ENCODE results near the gene BANK1. TPM values are rescaled to one million over a fixed set of nuclear protein-coding genes. Genes with fewer than 3 reads are reported as not detected.

BANK1 gene
- total and polyA plus RNA-seq, 10 of the 15 experiments (the other 5 are each of a cell fraction or from before 2014, with no cell fraction given), result 0.13 to 2.1 (median 0.42) TPM

- no peak overlapping the region for H3K4me3 ChIP-seq
- H3K4me1 ChIP-seq (ENCODE audit: control insufficient read depth, insufficient read depth, low read length), result no peaks in the 10 kb centered on the region
- POLR2A ChIA-PET, result interaction anchor here (0.6 kb wide), 1 partner anchor 1310 kb away, joined by 8 read pairs; no protein-coding TSS in a partner anchor
- FAIRE-seq (no peak), DNase-seq (ENCODE audit: low read depth, low spot score) (no peak), ATAC-seq (no peak)
- H3K9me3 ChIP-seq (replicated peaks; ENCODE audit: control insufficient read depth, insufficient read depth, low read length), result no peaks in the 10 kb centered on the region
- no peak overlapping the region for H2AFZ ChIP-seq (ENCODE audit: control insufficient read depth, low read depth, low read length)
- H3K9ac ChIP-seq (ENCODE audit: control insufficient read depth, insufficient read depth, low read length), result no peak overlapping the region
- H3K27me3 ChIP-seq (replicated peaks in 1 of 2; ENCODE audit: control insufficient read depth in 2 of 2, insufficient read depth in 2 of 2, low read length in 1 of 2), result no peaks in the 10 kb centered on the region
- H3K27ac ChIP-seq (ENCODE audit: control insufficient read depth, insufficient read depth), result no peak overlapping the region
- no peaks in the 10 kb centered on the region for H4K20me1 ChIP-seq (ENCODE audit: control insufficient read depth, insufficient read depth)
- 43% methylated on average over 2 of the region's 2 CpGs for WGBS (ENCODE audit: insufficient coverage, insufficient replicate concordance, low lambda C conversion rate, missing lambda C conversion rate)
- intact Hi-C loops (cut with micrococcal nuclease; ENCODE audit: unreplicated experiment) (no loop called here), in situ Hi-C loops (cut with MboI) (no loop called here)
- TF ChIP-seq, protein P1, sequence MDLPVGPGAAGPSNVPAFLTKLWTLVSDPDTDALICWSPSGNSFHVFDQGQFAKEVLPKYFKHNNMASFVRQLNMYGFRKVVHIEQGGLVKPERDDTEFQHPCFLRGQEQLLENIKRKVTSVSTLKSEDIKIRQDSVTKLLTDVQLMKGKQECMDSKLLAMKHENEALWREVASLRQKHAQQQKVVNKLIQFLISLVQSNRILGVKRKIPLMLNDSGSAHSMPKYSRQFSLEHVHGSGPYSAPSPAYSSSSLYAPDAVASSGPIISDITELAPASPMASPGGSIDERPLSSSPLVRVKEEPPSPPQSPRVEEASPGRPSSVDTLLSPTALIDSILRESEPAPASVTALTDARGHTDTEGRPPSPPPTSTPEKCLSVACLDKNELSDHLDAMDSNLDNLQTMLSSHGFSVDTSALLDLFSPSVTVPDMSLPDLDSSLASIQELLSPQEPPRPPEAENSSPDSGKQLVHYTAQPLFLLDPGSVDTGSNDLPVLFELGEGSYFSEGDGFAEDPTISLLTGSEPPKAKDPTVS (IDR thresholded peaks at IDR 0.05; ENCODE audit: low read depth, low read length), result no peak
- TF ChIP-seq STAT1 (conservative IDR thresholded peaks at IDR 0.05), result no peak
- TF ChIP-seq, protein P2, sequence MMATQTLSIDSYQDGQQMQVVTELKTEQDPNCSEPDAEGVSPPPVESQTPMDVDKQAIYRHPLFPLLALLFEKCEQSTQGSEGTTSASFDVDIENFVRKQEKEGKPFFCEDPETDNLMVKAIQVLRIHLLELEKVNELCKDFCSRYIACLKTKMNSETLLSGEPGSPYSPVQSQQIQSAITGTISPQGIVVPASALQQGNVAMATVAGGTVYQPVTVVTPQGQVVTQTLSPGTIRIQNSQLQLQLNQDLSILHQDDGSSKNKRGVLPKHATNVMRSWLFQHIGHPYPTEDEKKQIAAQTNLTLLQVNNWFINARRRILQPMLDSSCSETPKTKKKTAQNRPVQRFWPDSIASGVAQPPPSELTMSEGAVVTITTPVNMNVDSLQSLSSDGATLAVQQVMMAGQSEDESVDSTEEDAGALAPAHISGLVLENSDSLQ (IDR thresholded peaks at IDR 0.05), result no peak
- TF ChIP-seq YBX1 (IDR thresholded peaks at IDR 0.05), result no peak
- TF ChIP-seq RB1 (IDR thresholded peaks at IDR 0.05; ENCODE audit: borderline replicate concordance), result no peak
- no peak for TF ChIP-seq RFX5 (IDR thresholded peaks at IDR 0.05; ENCODE audit: low read depth, low read length)
- TF ChIP-seq GABPA (IDR thresholded peaks at IDR 0.05; ENCODE audit: low read depth), result no peak
- TF ChIP-seq TCF7 (IDR thresholded peaks at IDR 0.05; ENCODE audit: borderline replicate concordance), result no peak
- no peak for TF ChIP-seq RELA (IDR thresholded peaks at IDR 0.05; ENCODE audit: borderline replicate concordance, partially characterized antibody)
- no peak for TF ChIP-seq ZNF384 (IDR thresholded peaks at IDR 0.05; ENCODE audit: borderline replicate concordance, low read depth, low read length)
- H3K4me2 ChIP-seq (ENCODE audit: control insufficient read depth, insufficient read depth), result no peak overlapping the region
- SMC1A ChIA-PET (ENCODE audit: uncharacterized antibody, unreplicated experiment), result no interaction called here
- H3K36me3 ChIP-seq (ENCODE audit: control insufficient read depth in 2 of 2, insufficient read depth in 2 of 2, low read length in 1 of 2), result no peaks in the 10 kb centered on the region
- RAD21 ChIA-PET (ENCODE audit: unreplicated experiment), result no interaction called here
- no TSS peak for BruUV-seq (replicated peaks)
- H3K79me2 ChIP-seq (ENCODE audit: control insufficient read depth, insufficient read depth, low read length), result no peaks in the 10 kb centered on the region
- CTCF ChIA-PET, result interaction anchor here (0.8 kb wide), 1 partner anchor 81 kb away, joined by 3 read pairs; no protein-coding TSS in a partner anchor
These were observed 289.7 kb downstream of the BANK1 start for GRCh38 chr4:102080184-102080583.

All from GM12878 (cell line).